ENCODE measurements around the gene DLG3.

Gene DLG3

GRCh38 chrX:70476166-70476933 is 31.7 kb downstream of the DLG3 start:
- DNase-seq = no peak

DNA sequence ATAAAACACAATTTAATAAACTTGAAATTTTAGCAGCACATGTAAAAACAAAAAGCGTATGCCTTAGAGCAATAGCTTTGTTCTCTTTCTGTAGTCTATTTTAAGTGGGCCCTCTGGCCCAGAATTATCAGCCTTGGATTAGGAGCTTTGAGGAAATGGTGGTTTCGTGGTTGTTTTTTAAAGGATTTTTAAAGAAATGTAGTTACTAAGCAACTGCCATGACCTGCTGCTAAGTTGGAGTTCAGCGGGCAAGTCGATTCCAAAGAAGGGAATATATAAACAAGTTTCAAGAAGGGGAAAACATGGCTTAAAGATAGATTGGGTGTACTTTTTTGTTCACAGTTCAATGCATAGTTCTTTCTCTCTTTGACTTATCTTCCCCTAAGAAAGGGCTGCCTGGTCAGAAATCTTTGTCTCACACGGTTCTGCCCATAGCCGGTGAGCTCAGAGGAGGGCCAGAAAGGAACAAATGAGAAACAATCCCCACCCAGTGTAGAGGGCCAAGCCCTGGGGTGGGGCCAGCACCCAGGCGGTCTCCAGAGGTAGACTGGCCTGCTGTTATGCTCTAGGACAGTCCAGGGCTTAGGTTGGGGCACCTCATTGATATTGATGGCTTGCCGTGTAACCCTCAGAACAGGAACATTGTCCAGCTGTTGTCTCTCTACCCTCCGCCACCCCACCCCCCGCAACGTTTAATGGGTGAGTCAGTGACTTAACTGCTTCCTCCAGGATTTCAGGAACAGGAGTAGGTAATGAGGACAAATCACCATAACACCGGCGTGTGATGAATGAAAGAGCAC is 32.5 kb downstream of the DLG3 start:
- no peak for DNase-seq

GRCh38 chrX:70477734-70478075 is 33.1 kb downstream of the DLG3 start:
- no peak for DNase-seq

DNA sequence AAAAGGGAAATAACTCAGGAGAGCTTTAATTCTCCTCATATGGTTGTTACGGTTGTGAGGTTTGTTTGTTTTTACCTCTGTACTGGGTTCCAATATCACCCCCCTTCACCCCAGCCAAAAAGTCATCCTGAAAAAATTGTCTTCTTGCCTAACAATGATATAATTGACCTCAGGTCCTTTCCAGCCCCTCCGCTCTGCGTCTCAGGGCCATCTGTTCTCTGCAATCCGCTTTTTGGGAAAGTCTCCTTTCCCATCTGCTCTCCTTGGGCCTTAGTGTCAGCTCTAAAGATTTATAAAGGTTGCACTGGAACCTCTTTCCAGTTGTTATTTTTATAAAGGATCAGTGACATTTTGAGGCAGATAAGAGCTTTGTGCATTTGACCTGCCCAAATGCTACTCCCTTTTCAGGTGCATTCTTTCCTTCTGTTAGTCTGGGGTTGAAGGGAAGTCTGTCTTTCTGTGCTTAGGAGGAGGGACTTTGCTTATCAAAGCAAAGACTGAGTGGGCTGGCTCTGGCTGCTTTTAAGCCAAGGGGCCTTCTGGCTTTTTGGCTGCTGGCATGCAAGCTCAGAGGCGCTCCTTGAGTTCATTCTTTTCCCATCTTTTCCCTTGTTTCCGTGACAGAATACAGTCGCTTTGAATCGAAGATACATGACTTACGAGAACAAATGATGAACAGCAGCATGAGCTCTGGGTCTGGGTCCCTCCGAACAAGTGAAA is 34.1 kb downstream of the DLG3 start:
- DNase-seq = no peak

DNA sequence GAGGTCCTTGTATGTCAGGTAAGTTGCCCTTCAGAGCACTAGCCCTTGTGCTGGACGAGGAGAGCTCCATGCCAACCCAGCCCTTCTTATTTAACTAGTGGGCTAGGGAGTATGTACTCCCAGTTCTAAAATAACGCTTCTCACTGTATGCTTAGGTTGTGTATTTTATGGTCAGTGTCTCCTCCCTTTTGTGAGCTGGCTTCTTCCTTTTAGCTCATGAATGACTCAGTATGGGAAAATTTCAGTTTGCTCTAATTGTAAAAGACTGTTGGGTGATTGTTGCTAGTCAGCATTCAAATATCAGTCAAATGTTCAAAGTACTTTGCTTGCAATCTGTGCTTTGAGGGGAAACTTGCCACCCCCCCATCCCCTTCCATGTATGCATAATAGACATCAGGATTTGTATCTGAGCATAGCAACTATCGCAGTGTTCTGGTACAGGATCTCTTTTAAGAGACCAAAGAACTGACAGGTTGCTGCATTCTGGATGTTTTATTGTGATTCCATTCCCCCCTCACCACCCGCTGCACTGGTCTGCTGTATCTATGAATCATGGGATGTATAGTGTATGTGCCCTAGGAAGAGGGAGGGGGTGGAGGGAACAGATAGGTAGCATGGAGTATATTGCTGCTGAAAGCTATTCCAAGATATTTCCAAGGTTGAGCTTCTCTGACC is 34.7 kb downstream of the DLG3 start:
- DNase-seq = no peak

DNA sequence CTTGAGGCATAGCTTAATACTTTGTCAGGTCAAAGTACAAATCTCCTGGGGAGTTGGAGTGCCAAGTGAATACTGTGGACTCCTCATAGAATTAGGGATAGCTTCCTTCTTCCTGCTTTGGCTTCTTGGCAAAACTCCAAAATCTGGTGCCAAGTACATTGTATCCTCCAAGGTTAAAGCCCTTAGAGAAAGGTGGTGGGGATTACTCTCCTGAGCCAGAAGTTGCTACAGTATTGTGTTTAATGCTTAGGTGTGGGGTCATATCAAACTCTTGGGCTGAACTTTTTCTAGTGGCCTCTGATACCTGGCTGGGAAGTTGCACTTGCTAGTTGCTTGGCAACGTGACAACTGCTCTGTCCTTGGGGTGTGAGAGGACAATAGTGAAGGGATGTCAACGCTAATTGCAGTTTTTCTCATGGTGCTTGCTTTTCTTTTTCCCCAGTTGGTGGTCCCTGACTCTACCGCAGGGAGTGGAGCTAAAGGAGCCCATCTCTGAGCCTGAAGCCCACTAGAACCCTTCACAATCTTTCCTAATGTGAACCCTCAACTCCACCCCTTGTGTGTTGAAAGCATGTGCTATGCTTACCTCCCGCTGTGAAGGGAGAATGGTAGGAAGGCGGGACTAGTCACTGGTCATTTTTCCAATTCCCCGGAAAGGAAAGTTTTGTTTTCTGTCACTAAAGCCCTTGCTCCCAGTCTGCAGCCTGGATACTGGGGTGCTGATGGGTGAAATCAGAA is 35.5 kb downstream of the DLG3 start:
- DNase-seq = no peak

DNA sequence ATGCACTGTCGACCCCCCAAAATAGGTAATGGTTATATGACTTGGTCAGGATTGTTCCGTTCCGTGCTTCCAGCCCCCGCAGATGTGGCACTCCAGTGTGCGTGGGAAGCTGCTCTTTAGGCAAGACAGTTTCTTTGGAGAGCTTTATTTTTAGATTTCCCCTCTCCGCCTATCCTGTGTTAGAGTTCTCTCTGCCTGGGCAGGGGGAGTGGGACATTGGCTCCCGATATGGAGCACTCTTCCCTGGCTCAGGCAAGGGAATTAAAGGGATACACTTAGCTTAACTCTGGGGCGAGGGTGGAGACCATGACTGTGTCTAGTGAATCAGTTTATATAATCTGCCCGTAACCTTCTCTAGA is 36.0 kb downstream of the DLG3 start:
- DNase-seq = peak in 17 of 56 donors; percentile 0 to 48 (median 7)

DNA sequence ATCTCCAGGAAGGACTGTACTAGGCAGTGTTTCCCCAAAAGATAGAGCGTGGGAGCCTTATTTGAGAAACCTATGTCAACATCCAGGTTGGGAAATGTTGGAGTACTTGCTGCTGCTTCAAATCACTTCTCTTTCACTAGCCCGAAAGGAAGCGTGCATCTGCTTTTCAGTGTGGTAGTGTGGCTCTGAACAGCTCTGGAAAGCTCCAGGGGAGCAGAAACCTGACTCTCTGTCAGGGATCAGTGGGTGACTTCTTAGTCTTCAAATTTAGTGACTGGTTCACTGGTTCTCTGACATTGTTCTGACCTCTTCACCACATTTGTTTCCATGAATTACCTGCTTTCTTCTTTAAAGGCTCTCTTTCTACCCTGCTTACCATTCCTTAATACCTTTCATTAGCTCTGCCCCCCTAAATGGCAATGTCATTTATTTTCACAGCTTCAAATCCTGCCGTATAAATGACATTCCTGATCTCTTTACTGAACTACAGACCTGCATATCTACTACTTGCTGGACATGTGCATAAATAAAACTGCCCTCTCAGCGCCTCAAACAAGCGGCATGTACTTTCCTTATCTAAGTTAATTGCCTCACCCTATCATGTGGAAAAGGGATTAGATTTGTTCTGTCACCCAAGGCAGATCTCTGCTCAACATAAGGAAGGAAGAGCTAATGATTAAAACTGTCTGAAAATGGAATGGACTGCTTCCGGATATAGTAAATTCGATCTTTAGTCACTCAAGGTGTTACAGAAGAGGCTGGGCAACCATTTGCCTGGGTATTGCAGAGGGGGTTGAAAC is 37.0 kb downstream of the DLG3 start:
- peak in 1 of 56 donors; percentile 1 for DNase-seq

DNA sequence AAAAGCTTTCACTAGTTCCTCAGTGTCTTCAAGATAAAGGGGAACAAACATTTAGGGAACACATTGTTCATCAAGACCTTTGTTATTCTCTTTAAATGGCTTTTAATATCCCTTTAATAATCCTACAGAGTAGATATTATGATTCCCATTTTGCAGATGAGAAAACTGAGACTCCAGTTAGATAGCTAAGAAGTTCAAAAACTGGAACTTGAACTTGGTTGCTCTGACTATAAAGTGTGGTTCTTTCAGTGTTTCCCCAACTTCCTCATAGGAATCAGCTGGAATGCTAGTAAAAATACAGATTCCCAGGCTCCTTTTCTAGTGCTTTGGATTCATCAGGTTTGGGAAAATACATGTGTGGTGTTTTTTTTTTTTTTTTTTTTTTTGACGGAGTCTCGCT is 37.7 kb downstream of the DLG3 start:
- DNase-seq = no peak

DNA sequence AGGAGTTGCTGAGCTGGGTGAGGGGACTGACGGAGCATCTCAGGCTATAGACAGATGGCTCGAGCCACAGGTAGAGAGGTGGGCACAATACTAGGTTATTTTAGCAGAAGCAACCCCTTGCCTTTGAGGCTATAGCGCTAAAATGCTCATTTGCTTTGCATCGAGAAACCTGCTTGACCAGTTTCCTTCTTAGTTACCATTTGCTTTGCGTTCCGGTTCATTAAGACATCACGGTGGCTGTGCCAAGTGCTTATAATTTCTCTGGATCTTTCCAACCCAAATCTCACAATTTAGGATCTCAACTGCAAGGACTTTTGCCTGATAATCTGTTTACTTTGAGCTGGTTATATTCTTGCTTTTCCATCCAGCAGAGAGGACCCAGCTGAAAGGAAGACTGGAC is 40.8 kb downstream of the DLG3 start:
- DNase-seq = no peak

DNA sequence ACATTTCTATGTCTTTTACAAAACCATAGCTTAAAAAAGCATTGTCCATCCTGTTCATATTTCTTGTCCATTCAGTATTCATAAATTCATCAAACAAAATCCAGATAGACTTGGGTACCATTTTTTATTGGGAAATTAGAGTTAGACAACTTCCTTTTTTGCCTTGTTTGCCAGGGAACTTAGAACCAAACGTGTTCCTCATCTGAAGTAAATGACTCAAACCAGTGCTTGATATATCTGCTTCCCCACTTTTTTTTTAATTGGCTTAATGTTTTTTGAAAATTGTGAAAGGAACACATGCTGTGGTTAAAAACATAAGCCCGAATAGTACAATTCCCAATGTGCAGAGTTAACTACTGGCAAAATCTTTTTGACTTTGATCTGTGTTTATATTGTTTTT is 44.2 kb downstream of the DLG3 start:
- no peak for DNase-seq

GRCh38 chrX:70494441-70494840 is 49.8 kb downstream of the DLG3 start:
- no peak for DNase-seq

GRCh38 chrX:70496491-70496890 is 51.9 kb downstream of the DLG3 start:
- no peak for DNase-seq

DNA sequence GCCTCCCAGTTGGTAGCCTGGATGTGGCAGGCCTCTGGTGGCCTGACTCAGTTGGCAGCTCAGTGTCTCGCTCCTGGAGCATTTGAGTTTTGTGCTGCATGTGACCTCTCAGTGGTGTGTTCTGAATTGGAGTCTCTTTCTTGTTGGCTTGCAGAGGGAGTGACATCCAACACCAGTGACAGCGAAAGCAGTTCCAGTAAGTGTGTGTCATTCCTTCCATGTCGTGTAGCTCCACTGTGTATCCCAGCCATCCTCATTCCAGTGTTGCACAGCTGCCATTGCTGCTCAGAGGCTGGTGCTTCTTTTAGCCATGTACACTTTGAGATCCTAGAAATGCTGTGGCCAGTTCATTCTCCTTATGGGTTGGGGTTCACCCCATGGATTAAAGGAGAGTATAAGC is 52.4 kb downstream of the DLG3 start:
- DNase-seq = no peak

GRCh38 chrX:70498129-70498528 is 53.5 kb downstream of the DLG3 start:
- no peak for DNase-seq

DNA sequence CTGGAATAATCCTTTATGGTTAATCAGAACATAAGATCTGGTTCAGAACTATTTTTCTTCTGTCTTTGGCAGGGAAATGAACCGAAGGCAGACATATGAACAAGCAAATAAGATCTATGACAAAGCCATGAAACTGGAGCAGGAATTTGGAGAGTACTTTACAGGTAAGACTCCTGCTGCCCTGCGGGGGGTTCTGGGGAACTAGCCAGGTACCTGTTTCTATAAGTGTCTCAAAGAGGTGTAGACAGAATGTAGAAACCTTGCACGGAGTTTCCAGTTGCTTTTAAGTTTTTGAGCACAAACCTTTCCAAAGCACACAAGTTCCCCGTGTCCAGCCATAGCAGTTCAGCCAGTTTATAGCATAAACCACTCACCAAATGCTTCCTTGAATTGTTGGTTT is 56.2 kb downstream of the DLG3 start:
- DNase-seq = no peak

DNA sequence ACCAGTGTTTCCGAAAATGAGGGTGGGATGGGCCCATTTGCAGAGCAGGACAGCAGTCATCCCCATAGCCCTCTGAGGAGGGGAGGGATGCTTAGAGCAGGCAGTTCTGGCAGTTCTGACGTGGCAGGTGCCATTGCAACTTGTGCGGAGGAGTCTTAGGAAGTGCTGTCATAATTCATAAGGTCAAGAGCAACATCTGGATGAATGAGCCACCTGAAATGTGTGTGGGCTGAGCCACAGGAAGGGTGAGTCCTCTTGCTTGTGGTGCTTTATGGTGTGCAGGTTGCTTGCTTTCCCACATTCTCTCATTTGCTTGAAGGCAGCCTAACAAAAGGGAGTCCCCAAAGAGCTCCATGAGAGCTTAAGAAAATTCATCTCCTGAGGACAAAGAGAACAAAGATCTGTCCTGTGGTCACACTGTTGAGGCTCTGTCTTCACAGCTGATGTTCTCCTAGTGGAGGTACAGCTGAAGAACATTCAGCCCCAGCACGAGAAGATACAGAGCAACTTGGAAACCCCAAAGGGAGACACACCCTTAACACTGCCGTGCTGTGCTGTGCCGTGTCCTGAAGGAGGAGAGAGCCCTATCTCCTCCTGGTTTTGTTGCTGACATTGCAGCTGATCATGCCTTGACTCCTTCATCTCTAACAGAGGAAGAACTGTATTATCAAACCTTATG is 60.3 kb downstream of the DLG3 start:
- no peak for DNase-seq

DNA sequence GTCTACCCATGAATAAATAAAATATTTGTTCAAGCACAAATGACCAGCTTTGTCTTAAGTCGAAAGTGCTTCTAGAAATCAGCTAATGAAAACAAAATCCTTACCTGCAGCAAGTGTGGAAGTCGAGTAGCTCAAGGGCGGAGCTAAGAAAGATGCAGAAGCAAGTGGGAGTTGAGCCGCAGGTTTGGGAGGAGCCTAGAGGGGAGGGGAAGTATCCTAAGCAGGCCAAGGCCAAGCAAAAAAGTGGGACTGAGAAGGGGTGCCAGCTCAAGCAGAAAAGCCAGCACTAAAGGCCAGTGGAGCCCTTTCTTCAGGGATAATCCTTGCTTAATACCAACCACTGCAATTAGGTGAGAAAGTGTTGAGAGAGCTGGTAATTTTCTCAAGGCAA is 60.8 kb downstream of the DLG3 start:
- no peak for DNase-seq

- no peak for DNase-seq
These were observed 63.8 kb downstream of the DLG3 start for GRCh38 chrX:70508296-70508911.
